ENCODE measurements around the gene CERS5.
A peak's percentile ranks its signal among the peaks of the same experiment; 100 is the strongest.

The CERS5 gene, protein sequence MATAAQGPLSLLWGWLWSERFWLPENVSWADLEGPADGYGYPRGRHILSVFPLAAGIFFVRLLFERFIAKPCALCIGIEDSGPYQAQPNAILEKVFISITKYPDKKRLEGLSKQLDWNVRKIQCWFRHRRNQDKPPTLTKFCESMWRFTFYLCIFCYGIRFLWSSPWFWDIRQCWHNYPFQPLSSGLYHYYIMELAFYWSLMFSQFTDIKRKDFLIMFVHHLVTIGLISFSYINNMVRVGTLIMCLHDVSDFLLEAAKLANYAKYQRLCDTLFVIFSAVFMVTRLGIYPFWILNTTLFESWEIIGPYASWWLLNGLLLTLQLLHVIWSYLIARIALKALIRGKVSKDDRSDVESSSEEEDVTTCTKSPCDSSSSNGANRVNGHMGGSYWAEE

GRCh38 chr12:50167049-50167828, at the start of gene CERS5:
CERS5 (minus strand) TSS chr12:50167369; CDS start chr12:50167297, 72 bp downstream.
- peak; percentile 99 for DNase-seq

GRCh38 chr12:50215033-50215432, 47.9 kb upstream of the CERS5 start:
- no peak for DNase-seq

DNA sequence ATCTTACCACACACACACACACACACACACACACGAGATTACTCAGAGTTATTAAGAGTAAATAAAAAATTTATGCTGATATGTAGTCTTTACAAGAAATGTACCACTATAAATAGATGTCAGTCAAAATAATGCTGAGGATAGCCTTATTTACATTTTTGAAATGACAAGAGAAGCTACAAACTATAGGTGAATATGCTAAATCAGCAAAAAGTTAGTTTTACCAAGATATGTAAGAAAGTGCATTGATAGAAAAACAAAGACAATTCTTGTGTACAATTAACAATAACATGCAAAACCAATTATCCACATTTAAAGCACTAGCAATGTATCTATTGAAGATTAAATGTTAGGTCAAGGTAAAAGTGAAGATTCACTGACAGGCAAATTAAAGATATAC, 46.8 kb upstream of the CERS5 start:
- no peak for DNase-seq

- DNase-seq = no peak
Measured at GRCh38 chr12:50213439-50213838, 46.3 kb upstream of the CERS5 start.

- no peak for DNase-seq
Measured at GRCh38 chr12:50212071-50212467, 44.9 kb upstream of the CERS5 start.

DNA sequence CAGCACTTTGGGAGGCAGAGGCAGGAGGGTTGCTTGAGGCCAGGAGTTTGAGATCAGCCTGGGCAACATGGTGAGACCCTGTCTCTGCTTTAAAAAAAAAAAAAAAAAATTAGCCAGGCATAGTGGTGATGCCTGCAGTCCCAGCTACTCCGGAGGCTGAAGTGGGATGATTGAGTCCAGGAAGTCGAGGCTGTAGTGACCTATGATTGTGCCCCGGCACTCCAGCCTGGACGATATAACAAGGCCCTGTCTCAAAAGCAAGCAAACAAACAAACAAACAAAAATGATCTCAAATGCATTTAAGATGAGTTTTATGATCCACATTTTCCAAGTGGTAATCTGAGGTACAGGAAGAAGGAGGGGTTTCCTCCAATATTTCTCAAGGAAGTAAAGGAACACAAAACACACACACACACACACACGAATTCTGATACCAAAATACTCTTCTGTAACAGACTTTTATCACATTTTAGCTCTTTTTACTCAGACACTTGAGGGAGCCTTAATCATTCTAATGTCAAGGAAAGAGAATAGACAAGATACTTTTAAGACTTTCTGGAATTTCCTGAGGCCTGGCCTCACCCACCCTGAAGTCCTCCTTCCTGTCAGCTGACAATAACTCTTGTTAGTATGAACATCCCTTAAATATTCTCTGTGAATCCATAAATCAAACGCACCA, 44.4 kb upstream of the CERS5 start:
- no peak for DNase-seq

- DNase-seq = no peak
Measured at GRCh38 chr12:50207424-50207823, 40.3 kb upstream of the CERS5 start.

DNA sequence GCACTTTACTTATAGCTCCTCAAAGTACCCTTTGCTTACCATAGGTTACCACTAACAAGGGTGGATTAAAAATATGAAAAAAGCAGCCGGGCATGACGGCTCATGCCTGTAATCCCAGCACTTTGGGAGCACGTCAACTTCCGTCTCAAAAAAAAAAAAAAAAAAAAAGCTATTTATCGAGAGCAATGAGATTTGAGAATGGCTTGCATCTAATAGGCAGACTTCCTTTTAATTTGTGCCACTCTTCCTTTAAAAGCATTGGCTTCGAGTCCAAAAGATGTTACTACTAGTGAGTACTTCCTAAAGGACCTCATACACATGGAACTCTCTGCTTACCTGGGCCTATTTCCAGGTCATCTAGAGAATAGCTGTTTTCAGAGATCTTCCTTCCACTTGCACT, 38.5 kb upstream of the CERS5 start:
- no peak for DNase-seq

DNA sequence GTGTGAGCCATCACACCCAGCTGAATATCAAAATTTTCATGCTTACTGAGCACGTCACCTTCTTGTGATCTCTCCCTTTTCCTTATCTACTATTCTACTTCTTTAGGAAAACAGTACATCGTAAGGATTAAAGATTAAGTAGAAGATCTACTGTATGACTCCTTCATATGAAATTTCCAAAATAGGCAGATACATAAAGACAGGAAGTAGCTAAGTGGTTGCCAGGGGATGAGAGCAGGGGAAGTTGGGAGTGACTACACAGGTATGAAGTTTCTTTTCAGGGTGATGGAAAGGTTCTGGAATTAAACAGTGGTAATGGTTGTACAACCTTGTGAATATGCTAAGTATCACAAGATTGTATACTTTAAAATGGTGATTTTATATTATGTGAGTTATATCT, 36.5 kb upstream of the CERS5 start:
- no peak for DNase-seq

DNA sequence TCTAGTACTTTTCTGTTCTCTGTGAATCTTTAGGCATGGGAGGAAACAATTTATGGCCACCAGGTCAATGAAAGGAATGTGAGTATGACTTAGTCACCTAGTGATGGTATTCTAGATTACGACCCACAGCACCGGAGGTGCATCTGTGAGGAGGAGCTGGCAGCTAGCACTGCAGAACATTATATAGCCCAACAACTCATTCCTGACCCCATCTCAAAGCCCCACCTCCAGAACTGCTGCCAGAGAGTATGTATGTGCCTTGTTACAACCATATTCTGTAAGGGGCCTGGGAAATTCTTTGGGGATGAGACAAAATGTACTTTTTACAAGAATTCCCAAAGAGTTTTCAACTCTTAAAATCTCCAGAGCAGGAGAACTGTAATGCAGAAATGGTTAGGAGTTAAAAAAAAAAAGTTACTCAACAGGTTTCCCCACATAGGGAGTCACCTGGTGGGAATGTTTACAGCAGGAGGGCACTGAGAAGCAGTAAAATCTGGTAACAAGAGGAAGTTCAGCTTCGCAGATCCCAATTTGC, 34.9 kb upstream of the CERS5 start:
- no peak for DNase-seq

DNA sequence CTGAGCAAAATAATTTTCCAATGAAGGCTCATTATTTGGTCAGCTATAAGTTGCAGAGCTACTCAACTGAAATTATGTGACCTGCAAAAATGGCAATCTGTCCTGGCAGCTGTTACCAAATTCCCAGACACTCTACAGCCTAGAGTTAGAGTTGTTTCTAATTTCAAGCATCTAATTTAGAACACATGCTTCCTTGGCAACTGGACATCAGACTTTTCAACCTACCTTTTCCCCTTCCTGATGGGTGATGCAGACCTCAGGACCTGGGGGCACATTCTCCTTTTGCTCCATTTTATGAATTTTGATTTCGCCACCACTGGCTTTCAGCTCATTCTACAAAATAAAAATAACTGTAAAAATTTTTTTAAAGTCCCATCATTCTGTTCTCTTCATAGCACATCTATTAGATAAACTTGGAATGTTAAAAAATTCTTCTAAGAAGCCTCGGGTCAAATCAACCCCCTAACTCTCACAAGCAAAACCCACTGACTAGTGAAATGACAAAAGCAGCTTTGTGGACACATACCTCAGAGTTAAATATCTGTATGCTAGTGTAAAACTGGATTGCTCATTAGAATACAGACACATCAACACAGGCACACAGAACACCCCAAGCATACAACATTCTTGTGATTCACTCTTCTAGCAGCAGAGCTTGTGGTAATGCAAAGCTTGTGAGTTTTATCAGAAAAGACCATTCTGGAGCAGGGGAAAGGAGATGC, 33.5 kb upstream of the CERS5 start:
- no peak for DNase-seq

- DNase-seq = no peak
Measured at GRCh38 chr12:50198829-50199228, 31.7 kb upstream of the CERS5 start.

DNA sequence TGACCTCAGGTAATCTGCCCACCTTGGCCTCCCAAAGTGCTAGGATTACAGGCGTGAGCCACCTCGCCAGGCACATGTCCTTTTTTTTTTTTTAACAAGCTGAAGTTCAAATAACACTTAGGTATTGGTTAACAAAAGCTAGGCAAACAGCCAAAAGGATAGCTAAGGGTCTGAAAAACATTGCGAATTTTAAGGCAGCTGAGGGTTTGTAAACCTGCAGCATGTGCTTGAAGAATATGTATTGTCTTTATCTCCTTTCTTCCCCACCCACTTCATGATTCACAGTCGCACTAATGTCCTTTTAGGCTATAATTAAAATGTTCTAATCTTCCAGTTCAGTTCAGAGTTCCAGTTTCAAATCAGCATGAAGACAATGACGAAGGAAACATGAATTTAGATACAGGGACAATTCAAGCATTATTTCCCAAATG, 30.1 kb upstream of the CERS5 start:
- no peak for DNase-seq

- no peak for DNase-seq
Measured at GRCh38 chr12:50196537-50196936, 29.4 kb upstream of the CERS5 start.

DNA sequence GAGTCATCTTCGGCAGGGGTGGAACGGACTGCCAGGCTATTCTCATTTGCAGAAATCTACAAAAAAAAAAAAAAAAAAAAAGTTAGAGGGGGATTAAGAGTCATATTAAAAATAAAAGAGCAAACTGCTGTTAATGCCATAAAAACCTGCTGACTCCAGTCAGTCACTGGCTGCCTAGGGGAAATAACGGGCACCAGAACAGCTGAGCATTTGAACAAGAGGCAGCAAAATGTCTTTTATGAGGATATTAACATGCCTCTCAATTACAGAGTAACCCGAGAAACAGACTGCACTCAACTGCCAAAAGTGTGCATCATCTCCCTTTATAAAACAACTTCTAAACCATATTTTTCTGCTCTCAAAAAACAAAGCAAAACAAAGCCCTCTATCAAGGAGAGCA, 28.7 kb upstream of the CERS5 start:
- no peak for DNase-seq

DNA sequence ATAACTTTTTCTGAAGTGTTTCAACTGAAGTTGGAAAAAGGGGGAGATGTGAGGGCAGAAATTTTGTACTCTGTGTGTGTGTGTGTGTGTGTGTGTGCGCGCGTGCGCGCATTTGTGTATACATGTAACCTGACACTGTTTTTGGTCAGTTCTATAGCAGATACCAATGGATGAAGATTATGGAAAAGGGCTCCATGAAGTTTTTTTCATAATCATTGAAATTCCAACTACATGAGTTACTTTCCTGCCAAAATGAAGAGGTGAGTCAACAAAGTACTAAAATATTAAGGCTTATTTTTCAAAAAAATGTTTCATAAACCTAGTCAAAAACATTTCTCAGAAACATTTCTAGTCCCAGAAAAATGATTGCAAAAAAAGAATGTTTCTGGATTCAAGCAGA, 25.7 kb upstream of the CERS5 start:
- DNase-seq = no peak

GRCh38 chr12:50192236-50192635, 25.1 kb upstream of the CERS5 start:
- no peak for DNase-seq

- DNase-seq = no peak
Measured at GRCh38 chr12:50190859-50191258, 23.7 kb upstream of the CERS5 start.

DNA sequence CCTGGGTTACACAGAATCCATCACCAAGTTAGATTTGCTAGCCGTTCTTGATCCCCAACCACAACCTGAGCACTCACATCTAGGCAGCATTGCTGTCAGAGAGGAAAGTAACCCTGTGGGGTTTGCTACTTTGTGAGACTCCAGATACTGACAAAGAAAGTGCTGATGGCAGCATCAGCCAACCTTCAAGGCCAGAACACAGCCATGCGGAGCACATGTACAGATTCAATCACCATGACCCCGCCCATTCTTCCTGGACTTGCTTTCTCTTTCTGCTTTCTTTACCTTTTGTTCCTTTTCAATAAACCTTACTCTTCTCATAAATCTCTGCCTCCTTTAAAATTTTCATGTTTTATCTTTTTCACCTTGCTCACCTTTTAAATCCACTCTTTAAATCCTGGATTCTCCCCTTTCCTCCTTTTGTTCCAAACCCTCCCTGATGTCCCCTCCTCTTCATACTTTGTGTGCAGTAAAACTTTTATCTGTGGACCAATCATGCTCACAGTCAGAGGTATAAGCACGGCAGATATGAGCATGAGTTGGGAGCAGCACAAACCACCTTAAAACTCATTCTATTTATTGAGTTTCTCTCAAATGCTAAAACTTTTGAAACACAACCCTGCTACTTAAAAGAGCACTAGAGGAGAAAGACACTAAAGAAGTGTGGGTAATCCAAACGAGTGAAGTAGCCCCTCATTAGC, 21.9 kb upstream of the CERS5 start:
- DNase-seq = no peak

DNA sequence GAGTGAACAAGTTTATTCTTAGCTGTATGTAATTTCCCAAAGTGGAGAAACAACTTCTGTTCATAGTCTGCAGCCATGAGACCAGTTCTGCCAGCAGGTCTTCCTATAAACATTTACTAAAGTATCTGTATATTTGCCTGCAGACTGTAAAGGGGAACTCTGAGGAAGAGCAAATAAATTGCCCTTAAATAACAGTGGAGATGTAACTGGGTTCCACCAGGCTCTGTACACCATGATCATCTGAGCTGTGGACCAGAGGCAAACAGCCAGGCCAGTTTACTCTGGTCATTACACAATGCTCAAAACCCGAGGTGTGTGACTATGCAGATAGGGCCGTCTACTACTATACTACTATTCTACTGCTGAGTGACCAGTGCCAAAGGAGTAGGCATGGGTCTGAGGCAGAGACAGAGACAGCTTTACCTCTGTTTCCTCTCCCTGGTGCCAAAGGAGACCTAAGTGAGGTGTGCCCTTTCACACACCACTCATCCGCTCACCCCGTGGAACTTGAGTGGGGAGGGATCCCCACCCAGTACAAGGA, 21.1 kb upstream of the CERS5 start:
- no peak for DNase-seq

DNA sequence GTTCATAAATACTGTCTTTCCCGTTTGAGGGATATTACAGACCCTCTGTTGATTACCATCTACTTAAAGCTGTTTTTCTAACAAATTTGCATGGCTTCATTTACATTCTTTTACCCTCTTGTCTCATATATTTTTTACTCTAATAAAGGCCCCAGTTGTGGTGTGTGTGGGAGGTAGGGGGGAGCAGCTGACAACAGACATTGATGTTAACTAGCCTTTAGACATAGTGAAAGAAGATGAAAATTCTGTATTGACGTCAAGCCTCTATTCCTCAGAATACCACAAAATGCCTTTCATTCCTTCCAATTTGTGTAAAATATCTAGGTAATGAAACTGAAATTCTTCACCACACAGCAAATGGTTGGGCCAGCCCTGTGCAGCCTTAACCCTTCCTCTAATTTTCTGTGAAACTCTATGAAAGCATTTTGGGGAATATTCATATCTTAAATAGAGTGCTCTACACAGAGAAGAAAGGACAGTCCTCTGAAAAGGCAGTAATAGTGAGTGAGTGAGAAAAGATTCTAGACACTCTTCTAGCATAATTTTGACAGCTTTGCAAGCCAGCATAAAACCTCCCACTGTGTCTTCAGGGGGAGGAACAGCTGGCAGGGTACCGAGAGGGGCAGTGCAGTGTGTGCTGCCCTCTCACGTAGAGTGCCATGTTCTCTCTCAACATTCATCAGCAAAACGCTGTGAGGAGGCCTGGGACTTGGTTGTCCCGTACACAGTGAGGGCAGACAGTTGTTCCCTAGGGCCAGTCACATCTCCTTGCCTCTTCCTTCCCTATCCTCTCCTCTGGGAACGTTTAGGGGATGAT, 20.1 kb upstream of the CERS5 start:
- peak; percentile 33 for DNase-seq
